ENCODE data around the gene ARFGAP3. TPM values are rescaled to one million over a fixed set of nuclear protein-coding genes. Genes with fewer than 3 reads are reported as not detected.

ARFGAP3 gene
- polyA plus RNA-seq, 1 experiment = 69.4 TPM

DNA sequence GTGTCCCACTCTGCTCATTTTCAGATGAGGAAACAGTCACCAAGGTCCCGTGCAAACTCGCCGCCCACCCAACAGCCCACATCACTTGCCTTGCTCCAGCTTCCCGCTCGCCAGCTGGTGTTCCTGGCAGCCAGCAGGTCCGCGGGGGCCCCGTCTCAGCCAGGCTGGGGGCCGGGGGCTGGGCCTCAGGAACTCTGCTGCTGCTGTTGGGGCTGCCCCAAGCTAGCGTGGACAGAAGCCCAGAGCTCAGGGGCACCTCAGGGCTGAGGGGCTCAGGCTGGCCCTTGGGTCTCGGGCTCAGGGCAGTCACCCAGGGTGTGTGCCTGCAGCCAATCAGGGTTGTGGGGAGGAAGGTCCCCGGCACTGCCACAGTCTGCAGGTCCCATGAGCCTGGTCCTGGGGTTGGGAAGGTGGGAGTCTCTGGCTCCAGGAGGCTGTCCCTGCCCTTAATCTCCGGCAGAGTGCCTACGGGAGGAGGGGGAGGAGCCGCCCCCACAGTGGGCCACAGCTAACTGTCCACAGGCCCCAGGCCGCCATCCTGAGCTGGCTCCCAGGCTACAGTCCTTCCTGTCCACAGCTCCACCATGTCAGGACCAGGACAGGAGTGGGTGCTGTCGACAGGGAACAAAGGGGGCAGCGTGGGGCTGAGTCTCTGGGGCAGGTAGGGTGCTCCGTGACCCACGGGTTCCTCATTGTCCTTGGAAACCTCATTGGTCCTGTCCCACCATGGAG, 65.2 kb downstream of the ARFGAP3 start:
- ChIA-PET POLR2A (interaction anchor here (0.7 to 1.1 kb wide), 3 partner anchors 13 to 111 kb away, joined by 3 to 8 read pairs (median 3); no protein-coding TSS in a partner anchor), CTCF (interaction anchor here (0.6 to 1.5 kb wide), 5 partner anchors 12 to 131 kb away, joined by 3 to 4 read pairs (median 3); no protein-coding TSS in a partner anchor)
- TF ChIP-seq, protein P1, sequence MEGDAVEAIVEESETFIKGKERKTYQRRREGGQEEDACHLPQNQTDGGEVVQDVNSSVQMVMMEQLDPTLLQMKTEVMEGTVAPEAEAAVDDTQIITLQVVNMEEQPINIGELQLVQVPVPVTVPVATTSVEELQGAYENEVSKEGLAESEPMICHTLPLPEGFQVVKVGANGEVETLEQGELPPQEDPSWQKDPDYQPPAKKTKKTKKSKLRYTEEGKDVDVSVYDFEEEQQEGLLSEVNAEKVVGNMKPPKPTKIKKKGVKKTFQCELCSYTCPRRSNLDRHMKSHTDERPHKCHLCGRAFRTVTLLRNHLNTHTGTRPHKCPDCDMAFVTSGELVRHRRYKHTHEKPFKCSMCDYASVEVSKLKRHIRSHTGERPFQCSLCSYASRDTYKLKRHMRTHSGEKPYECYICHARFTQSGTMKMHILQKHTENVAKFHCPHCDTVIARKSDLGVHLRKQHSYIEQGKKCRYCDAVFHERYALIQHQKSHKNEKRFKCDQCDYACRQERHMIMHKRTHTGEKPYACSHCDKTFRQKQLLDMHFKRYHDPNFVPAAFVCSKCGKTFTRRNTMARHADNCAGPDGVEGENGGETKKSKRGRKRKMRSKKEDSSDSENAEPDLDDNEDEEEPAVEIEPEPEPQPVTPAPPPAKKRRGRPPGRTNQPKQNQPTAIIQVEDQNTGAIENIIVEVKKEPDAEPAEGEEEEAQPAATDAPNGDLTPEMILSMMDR (IDR thresholded peaks at IDR 0.05; ENCODE audit: low read depth, low read length) = no peak
- no peaks in the 10 kb centered on the region for H3K27me3 ChIP-seq (ENCODE audit: control insufficient read depth, insufficient read depth, low read length)
- DNase-seq (ENCODE audit: low read depth, low spot score) = no peak
- H3K9me3 ChIP-seq (ENCODE audit: control insufficient read depth, insufficient read depth, low read length) = no peaks in the 10 kb centered on the region; the same call in 1 of the 2 replicates
- no peak overlapping the region for H3K27ac ChIP-seq (ENCODE audit: low read depth, low read length)
- H3K4me3 ChIP-seq (ENCODE audit: low read depth, low read length) = no peak overlapping the region

DNA sequence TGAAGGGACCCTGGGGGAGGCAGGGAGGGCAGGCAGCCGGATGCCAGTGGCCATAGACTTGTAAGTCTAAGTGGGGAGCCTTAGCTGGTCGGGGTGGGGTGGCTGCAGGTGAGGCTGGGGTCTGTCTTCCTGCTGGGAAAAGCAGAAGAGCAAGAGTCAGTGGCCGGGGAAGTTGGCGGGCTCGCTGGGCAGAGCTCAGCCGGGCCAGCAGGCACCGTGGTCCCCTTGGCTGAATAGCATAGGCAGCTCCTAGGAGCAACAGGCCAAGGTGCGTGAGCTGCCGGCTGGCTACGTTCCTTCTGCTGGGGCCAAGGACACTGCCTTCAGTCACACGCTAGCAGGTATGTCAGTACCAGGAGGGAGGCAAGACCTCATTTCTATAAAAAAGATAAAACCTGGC, 68.6 kb downstream of the ARFGAP3 start:
- Histone ChIP-seq H3K4me3 (ENCODE audit: low read depth, low read length) (no peak overlapping the region), H3K27ac (ENCODE audit: low read depth, low read length) (no peak overlapping the region), H3K9me3 (ENCODE audit: control insufficient read depth, insufficient read depth, low read length) (no peaks in the 10 kb centered on the region; the same call in 1 of the 2 replicates), H3K27me3 (ENCODE audit: control insufficient read depth, insufficient read depth, low read length) (no peaks in the 10 kb centered on the region)
- ChIA-PET POLR2A (no interaction called here), CTCF (no interaction called here)
- TF ChIP-seq, protein P1 (IDR thresholded peaks at IDR 0.05; ENCODE audit: low read depth, low read length) = no peak
- DNase-seq (ENCODE audit: low read depth, low spot score) = no peak

DNA sequence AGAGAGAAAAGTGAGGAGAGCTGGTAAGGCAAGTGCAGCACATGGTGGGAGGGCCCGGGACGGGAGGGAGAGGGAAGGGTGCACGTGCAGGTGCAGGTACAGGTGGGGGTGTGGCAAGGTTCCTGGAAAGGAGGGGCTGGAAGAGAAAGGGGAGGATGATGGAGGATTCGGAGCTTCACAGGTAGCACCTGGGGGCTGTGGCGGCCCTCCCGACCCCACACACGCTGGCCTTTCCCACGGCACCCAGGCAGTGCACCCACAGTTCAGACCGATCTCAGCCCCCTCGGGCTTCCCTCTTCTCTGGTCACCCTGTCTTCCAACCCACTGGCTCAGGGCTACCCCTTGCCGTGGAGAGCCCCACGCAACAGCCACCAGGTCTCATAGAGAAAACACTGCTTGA, 69.1 kb downstream of the ARFGAP3 start:
- ChIA-PET POLR2A (no interaction called here), CTCF (no interaction called here)
- H3K9me3 ChIP-seq (ENCODE audit: control insufficient read depth, insufficient read depth, low read length) = no peaks in the 10 kb centered on the region; the same call in 1 of the 2 replicates
- H3K4me3 ChIP-seq (ENCODE audit: low read depth, low read length) = no peak overlapping the region
- no peak for DNase-seq (ENCODE audit: low read depth, low spot score)
- TF ChIP-seq, protein P1 (IDR thresholded peaks at IDR 0.05; ENCODE audit: low read depth, low read length) = no peak
- H3K27me3 ChIP-seq (ENCODE audit: control insufficient read depth, insufficient read depth, low read length) = no peaks in the 10 kb centered on the region
- H3K27ac ChIP-seq (ENCODE audit: low read depth, low read length) = no peak overlapping the region

DNA sequence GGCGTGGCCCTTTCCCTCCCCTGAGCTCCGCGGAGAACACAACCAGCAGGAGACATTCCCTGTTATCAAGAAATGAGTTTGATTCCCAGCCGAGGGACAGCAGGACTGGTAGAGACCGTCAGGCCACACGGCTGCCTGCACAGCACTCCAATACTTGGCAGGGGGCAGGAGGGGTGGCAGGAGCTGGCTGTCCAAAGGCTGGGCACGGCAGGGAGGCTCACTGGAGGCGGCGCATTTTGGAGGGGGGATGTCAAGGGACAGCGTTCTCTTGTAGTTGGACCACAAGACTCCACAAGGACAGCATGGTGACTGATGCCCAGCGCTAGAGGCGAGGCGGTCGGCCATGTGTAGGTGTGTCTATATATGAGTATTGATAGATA, 69.7 kb downstream of the ARFGAP3 start:
- TF ChIP-seq, protein P1 (IDR thresholded peaks at IDR 0.05; ENCODE audit: low read depth, low read length) = no peak

DNA sequence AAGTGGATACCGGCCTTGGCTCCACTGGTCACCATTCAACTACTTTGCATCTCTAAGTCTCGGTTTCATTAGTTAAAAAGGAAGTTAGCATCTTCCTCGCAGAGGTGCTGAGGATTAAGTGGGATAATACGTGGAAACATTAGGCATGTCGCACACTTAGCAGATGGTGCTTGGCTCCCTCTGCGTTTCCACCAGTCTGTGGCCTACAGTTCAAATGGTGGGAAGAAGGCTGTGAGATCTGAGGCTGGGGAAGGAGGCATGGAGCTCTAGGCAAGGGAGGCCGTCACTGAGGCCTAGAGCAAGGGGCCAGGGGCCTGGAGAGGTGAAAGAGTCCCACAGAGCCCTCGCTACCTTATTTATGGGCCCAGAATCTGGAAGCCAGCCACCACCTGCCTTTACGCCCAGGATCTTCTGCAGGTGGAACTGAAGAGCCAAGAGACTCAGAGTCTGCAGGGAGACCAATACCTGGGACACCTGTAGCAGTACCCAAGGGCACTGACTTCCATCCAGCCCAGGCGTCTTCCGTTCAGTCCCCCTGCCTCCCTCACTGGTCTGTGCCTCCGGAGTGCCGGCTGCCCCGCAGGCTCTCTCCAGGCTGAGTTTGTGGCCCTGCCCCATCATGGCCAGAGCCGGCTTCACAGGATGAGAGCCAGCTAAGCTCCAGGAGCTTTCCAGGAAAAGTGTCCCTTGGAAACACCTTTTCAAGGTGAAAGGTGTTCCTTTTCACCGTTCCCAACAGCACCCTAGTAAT, 70.3 kb downstream of the ARFGAP3 start:
- Histone ChIP-seq H3K9me3 (ENCODE audit: control insufficient read depth, insufficient read depth, low read length) (no peaks in the 10 kb centered on the region; the same call in 1 of the 2 replicates), H3K27ac (ENCODE audit: low read depth, low read length) (no peak overlapping the region), H3K4me3 (ENCODE audit: low read depth, low read length) (no peak overlapping the region), H3K27me3 (ENCODE audit: control insufficient read depth, insufficient read depth, low read length) (no peaks in the 10 kb centered on the region)
- no peak for DNase-seq (ENCODE audit: low read depth, low spot score)
- TF ChIP-seq, protein P1 (IDR thresholded peaks at IDR 0.05; ENCODE audit: low read depth, low read length) = no peak
- ChIA-PET CTCF (no interaction called here), POLR2A (no interaction called here)

More for the DNA sequence above, 69.7 kb downstream of the ARFGAP3 start:
- Histone ChIP-seq H3K27me3 (ENCODE audit: control insufficient read depth, insufficient read depth, low read length) (no peaks in the 10 kb centered on the region), H3K4me3 (ENCODE audit: low read depth, low read length) (no peak overlapping the region), H3K9me3 (ENCODE audit: control insufficient read depth, insufficient read depth, low read length) (no peaks in the 10 kb centered on the region; the same call in 1 of the 2 replicates), H3K27ac (ENCODE audit: low read depth, low read length) (no peak overlapping the region)
- no peak for DNase-seq (ENCODE audit: low read depth, low spot score)
- POLR2A ChIA-PET = no interaction called here
- CTCF ChIA-PET = no interaction called here
